ENCODE data around the gene PAPPA2.

Gene PAPPA2

DNA sequence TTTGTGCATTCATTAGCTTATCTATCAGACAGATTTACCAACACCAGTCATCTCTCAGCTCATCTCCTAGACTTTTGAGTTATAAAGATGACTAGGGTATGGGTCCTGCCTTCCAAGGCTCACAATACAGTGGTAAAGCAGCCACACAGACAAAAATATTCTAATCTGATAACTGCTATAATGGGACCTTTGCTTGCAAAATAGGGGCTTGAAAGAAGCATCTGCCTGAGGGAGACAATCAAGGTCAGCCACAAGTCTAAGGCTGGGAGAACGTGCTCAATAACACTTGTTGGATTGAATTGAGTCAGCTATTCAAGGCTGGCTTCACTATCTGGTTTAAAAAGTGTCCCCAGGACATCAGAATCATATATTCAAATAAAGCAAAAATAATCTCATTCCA, 1.4 kb upstream of the PAPPA2 start:
- TF ChIP-seq, protein P1, sequence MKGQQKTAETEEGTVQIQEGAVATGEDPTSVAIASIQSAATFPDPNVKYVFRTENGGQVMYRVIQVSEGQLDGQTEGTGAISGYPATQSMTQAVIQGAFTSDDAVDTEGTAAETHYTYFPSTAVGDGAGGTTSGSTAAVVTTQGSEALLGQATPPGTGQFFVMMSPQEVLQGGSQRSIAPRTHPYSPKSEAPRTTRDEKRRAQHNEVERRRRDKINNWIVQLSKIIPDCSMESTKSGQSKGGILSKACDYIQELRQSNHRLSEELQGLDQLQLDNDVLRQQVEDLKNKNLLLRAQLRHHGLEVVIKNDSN (IDR thresholded peaks at IDR 0.05), result no peak
- no peak for TF ChIP-seq FOXM1 (IDR thresholded peaks at IDR 0.05; ENCODE audit: borderline replicate concordance, low read depth)
- no peak for TF ChIP-seq YY1 (IDR thresholded peaks at IDR 0.05; ENCODE audit: low read depth)
- TF ChIP-seq NFIC (IDR thresholded peaks at IDR 0.05), result no peak
- TF ChIP-seq TEAD4 (IDR thresholded peaks at IDR 0.05), result no peak
- no peak for TF ChIP-seq EGR1 (IDR thresholded peaks at IDR 0.05)
- no peak for TF ChIP-seq TAF1 (IDR thresholded peaks at IDR 0.05; ENCODE audit: low read depth)
- TF ChIP-seq EP300 (IDR thresholded peaks at IDR 0.05; ENCODE audit: borderline replicate concordance), result no peak
- TF ChIP-seq, protein P2, sequence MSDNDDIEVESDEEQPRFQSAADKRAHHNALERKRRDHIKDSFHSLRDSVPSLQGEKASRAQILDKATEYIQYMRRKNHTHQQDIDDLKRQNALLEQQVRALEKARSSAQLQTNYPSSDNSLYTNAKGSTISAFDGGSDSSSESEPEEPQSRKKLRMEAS (IDR thresholded peaks at IDR 0.05), result no peak
- TF ChIP-seq RAD21 (IDR thresholded peaks at IDR 0.05; ENCODE audit: low read depth), result no peak
- TF ChIP-seq CREB1 (IDR thresholded peaks at IDR 0.05; ENCODE audit: low read depth), result no peak
- TF ChIP-seq, protein P3, sequence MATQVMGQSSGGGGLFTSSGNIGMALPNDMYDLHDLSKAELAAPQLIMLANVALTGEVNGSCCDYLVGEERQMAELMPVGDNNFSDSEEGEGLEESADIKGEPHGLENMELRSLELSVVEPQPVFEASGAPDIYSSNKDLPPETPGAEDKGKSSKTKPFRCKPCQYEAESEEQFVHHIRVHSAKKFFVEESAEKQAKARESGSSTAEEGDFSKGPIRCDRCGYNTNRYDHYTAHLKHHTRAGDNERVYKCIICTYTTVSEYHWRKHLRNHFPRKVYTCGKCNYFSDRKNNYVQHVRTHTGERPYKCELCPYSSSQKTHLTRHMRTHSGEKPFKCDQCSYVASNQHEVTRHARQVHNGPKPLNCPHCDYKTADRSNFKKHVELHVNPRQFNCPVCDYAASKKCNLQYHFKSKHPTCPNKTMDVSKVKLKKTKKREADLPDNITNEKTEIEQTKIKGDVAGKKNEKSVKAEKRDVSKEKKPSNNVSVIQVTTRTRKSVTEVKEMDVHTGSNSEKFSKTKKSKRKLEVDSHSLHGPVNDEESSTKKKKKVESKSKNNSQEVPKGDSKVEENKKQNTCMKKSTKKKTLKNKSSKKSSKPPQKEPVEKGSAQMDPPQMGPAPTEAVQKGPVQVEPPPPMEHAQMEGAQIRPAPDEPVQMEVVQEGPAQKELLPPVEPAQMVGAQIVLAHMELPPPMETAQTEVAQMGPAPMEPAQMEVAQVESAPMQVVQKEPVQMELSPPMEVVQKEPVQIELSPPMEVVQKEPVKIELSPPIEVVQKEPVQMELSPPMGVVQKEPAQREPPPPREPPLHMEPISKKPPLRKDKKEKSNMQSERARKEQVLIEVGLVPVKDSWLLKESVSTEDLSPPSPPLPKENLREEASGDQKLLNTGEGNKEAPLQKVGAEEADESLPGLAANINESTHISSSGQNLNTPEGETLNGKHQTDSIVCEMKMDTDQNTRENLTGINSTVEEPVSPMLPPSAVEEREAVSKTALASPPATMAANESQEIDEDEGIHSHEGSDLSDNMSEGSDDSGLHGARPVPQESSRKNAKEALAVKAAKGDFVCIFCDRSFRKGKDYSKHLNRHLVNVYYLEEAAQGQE (IDR thresholded peaks at IDR 0.05; ENCODE audit: low read depth), result no peak

DNA sequence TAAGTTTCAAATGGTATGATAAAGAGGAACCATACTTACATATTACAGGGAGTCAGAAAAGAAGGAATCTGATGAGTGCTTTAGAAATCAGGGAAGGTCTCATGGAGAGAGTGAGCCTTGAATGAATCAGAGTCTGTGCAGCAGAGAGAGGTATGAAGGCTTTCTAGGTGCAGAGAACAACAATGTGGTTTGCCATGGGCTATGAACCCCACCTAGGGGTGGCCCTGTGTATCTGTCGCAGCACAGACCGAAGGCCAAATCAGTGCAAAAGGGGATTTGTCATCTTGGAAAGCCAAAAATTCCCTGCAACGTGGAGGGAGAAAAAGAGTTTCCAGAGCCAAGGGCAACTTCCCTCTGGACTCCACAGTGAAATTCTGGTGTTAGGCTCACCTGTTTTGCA, 3.5 kb downstream of the PAPPA2 start:
- TF ChIP-seq RAD21 (IDR thresholded peaks at IDR 0.05; ENCODE audit: low read depth), result peak; percentile 38
- no peak for TF ChIP-seq TCF12 (IDR thresholded peaks at IDR 0.05; ENCODE audit: low read depth)

DNA sequence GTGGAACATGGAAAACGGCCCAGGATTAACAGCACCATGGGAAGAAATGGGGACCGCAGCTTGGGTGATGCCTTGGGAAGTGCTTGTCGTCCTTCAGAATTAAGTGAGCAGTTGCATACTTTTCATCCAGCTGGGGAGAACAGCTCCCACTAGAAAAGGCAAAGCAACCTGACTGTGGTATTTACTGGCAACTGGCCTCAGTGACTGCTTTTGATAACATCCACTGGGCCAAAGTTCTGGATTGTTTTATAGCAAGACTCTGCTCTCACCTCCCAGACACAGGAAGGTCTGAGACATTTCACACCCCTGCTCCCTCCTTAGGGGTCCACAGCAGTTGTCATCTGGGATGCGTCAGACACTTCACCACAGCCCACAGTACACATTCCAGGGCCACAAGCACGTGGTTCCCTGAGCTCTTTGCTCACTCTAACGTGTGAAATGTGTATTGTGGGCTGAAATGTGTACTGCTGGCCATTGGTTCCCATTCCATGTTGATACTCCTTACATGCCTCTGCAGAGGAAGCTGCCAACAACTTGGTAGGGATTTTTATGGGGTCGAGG, 6.6 kb downstream of the PAPPA2 start:
- no peak for TF ChIP-seq NFIC (IDR thresholded peaks at IDR 0.05)

DNA sequence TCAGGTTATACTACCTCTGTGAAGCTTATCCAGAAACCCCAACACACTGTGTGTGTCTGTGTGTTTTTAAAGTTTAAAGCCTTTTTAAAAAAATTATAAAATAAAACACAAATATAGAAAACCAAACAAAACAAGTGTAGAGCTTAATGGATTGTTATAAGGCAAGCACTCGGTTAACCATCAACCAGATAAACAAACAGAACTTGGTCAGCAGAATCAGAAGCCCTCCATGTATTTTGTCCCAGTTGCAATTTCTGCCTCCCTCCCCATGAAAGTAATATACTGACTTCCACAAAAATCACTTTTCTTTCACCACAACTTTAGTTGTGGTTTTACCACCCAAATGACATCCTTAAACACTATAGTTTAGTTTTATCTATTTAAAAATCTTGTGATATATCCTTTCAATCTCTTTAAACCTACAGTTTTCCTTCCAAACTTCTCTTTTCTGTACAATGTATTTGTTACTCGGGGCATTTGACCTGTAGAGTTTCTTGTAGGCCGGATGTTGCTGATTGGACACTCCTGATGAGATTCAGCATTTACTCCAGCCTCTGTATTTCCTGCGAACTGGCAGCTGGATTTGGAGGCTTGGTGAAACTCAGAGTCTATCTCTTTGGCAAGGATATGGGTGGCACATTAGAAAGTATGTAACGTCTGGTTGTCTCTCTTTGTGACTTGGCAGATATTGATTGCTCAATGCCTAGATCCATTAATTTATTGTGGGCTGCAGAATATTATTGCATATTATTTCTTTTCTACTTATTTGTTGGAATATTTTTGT, 8.6 kb downstream of the PAPPA2 start:
- TF ChIP-seq, protein P1 (IDR thresholded peaks at IDR 0.05), result no peak
- TF ChIP-seq EP300 (IDR thresholded peaks at IDR 0.05; ENCODE audit: borderline replicate concordance) (no peak), CEBPB (IDR thresholded peaks at IDR 0.05) (no peak), TCF12 (IDR thresholded peaks at IDR 0.05; ENCODE audit: low read depth) (no peak), FOXM1 (IDR thresholded peaks at IDR 0.05; ENCODE audit: borderline replicate concordance, low read depth) (no peak), YY1 (IDR thresholded peaks at IDR 0.05; ENCODE audit: low read depth) (no peak), ZBTB7A (IDR thresholded peaks at IDR 0.05; ENCODE audit: low read depth) (no peak)
- TF ChIP-seq, protein P3 (IDR thresholded peaks at IDR 0.05; ENCODE audit: low read depth), result no peak
- TF ChIP-seq, protein P2 (IDR thresholded peaks at IDR 0.05), result no peak

DNA sequence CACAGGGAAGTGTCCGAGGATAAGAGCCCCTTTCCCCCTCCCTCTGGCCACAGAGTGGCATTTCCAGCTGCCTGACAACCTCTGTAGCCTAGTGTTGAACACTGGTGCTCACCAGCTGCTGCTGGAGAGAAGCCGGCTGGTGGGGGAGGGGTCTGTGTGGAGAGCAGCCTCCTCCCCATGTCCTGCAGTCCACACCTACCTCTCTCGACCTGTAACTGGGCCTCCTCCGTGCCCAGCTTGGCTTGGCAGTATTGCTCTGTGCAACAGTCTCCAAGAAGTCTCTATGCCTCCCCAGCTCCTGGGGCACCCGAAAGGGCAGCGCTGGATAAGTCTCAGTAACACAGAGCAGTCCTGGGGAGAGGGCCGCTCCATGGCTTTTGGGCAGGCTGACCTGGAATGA, 17.0 kb downstream of the PAPPA2 start:
- TF ChIP-seq TAF1 (IDR thresholded peaks at IDR 0.05; ENCODE audit: low read depth) (no peak), TCF12 (IDR thresholded peaks at IDR 0.05; ENCODE audit: low read depth) (no peak), RAD21 (IDR thresholded peaks at IDR 0.05; ENCODE audit: low read depth) (no peak), YY1 (IDR thresholded peaks at IDR 0.05; ENCODE audit: low read depth) (no peak), CEBPB (IDR thresholded peaks at IDR 0.05) (no peak), EGR1 (IDR thresholded peaks at IDR 0.05) (no peak), ZBTB7A (IDR thresholded peaks at IDR 0.05; ENCODE audit: low read depth) (no peak), TEAD4 (IDR thresholded peaks at IDR 0.05) (no peak), EP300 (IDR thresholded peaks at IDR 0.05; ENCODE audit: borderline replicate concordance) (no peak), NFIC (IDR thresholded peaks at IDR 0.05) (no peak), CREB1 (IDR thresholded peaks at IDR 0.05; ENCODE audit: low read depth) (no peak), FOXM1 (IDR thresholded peaks at IDR 0.05; ENCODE audit: borderline replicate concordance, low read depth) (no peak)
- TF ChIP-seq, protein P3 (IDR thresholded peaks at IDR 0.05; ENCODE audit: low read depth), result no peak
- TF ChIP-seq, protein P2 (IDR thresholded peaks at IDR 0.05), result no peak
- TF ChIP-seq, protein P1 (IDR thresholded peaks at IDR 0.05), result no peak

All from Ishikawa (cell line).